HEK293 (cell line): ENCODE data around the gene GNAS.

Experiments used
- CTCF ChIA-PET: fragments of 350-600 bp; formaldehyde crosslinking; extraction: SDS; loops from one replicate; lab custom pipeline; 2021; ENCODE audit warnings: antibody characterized with exemption; lab: Yijun Ruan, JAX
- POLR2A ChIA-PET: fragments of 300-600 bp; formaldehyde crosslinking; extraction: SDS; loops from one replicate; lab custom pipeline; 2020; ENCODE audit warnings: antibody characterized with exemption, inconsistent platforms; lab: Yijun Ruan, JAX
- H3K27ac ChIP-seq: fragments of 200-500 bp; sonication (Bioruptor generic); 2 replicates; pipeline ENCODE4 v1.5.1; 2014; ENCODE audit warnings: low read depth, low read length, control low read depth, inconsistent platforms; ENCODE audit errors: extremely low read depth
- H3K36me3 ChIP-seq, 2 experiments: fragments of 200-500 bp in 1 of 2; sonication (Bioruptor generic) in 1 of 2; 1 replicate in 1 of 2; 2 replicates in 1 of 2; pipeline ENCODE4 v1.5.1; 2014 to 2017; ENCODE audit warnings: inconsistent platforms in 2 of 2, low read length in 2 of 2; ENCODE audit not compliant: control insufficient read depth in 2 of 2, insufficient read depth in 1 of 2
- H3K4me1 ChIP-seq: fragments of 200-500 bp; sonication (Bioruptor generic); 2 replicates; pipeline ENCODE4 v1.5.1; 2014; ENCODE audit warnings: mild to moderate bottlenecking, low read length, inconsistent platforms; ENCODE audit not compliant: control insufficient read depth, insufficient read depth
- H3K4me3 ChIP-seq: 2 replicates; pipeline ENCODE4 v1.5.1; 2011; ENCODE audit warnings: low read depth, mild to moderate bottlenecking, control low read depth, low read length, moderate library complexity
- H3K9me3 ChIP-seq: fragments of 200-500 bp; sonication (Bioruptor generic); 2 replicates; pipeline ENCODE4 v1.5.1; 2014; ENCODE audit warnings: low read depth, low read length, inconsistent platforms; ENCODE audit not compliant: control insufficient read depth, insufficient read depth
- GLI4 ChIP-seq: fragments of 450-650 bp; formaldehyde crosslinking; IDR thresholded peaks from 2 replicates; pipeline ENCODE4 v1.5.1; 2016; ENCODE audit warnings: missing biosample characterization, missing genetic modification characterization
- PRDM10 ChIP-seq: fragments of 450-650 bp; formaldehyde crosslinking; IDR thresholded peaks from 2 replicates; pipeline ENCODE4 v1.5.1; 2016; ENCODE audit warnings: missing biosample characterization, missing genetic modification characterization
- RBAK ChIP-seq: fragments of 450-650 bp; formaldehyde crosslinking; IDR thresholded peaks from 2 replicates; pipeline ENCODE4 v1.5.1; 2016; ENCODE audit warnings: missing biosample characterization, missing genetic modification characterization
- SCRT2 ChIP-seq: fragments of 450-650 bp; formaldehyde crosslinking; IDR thresholded peaks from 2 replicates; pipeline ENCODE4 v1.5.1; 2016; ENCODE audit warnings: missing biosample characterization, missing genetic modification characterization
- TCF7L2 ChIP-seq: IDR thresholded peaks from 2 replicates; pipeline ENCODE4 v1.6.1; 2011; ENCODE audit warnings: low read depth, mild to moderate bottlenecking, inconsistent platforms, low read length, moderate library complexity, borderline replicate concordance
- WT1 ChIP-seq: fragments of 450-650 bp; formaldehyde crosslinking; IDR thresholded peaks from 2 replicates; pipeline ENCODE4 v1.5.1; 2016; ENCODE audit warnings: missing biosample characterization, missing genetic modification characterization
- YY1 ChIP-seq: fragments of 450-650 bp; formaldehyde crosslinking; IDR thresholded peaks from 2 replicates; pipeline ENCODE4 v1.5.1; 2018; ENCODE audit warnings: missing biosample characterization, missing genetic modification characterization
- ZBTB10 ChIP-seq: fragments of 450-650 bp; formaldehyde crosslinking; IDR thresholded peaks from 2 replicates; pipeline ENCODE4 v1.5.1; 2016; ENCODE audit warnings: missing biosample characterization, missing genetic modification characterization
- ZBTB21 ChIP-seq: fragments of 450-650 bp; formaldehyde crosslinking; IDR thresholded peaks from 2 replicates; pipeline ENCODE4 v1.5.1; 2017; ENCODE audit warnings: missing biosample characterization, missing genetic modification characterization
- ZBTB44 ChIP-seq: fragments of 450-650 bp; IDR thresholded peaks from 2 replicates; pipeline ENCODE4 v1.5.1; 2018; ENCODE audit warnings: missing biosample characterization, mild to moderate bottlenecking, missing genetic modification characterization
- ZNF157 ChIP-seq: fragments of 450-650 bp; formaldehyde crosslinking; IDR thresholded peaks from 2 replicates; pipeline ENCODE4 v1.5.1; 2016; ENCODE audit warnings: missing biosample characterization, missing genetic modification characterization
- ZNF211 ChIP-seq: fragments of 450-650 bp; formaldehyde crosslinking; IDR thresholded peaks from 2 replicates; pipeline ENCODE4 v1.5.1; 2016; ENCODE audit warnings: low read depth, missing biosample characterization, missing genetic modification characterization
- ZNF404 ChIP-seq: fragments of 450-650 bp; formaldehyde crosslinking; IDR thresholded peaks from 2 replicates; pipeline ENCODE4 v1.5.1; 2017; ENCODE audit warnings: missing biosample characterization, missing genetic modification characterization
- ZNF48 ChIP-seq: fragments of 450-650 bp; formaldehyde crosslinking; IDR thresholded peaks from 2 replicates; pipeline ENCODE4 v1.5.1; 2016; ENCODE audit warnings: missing biosample characterization, missing genetic modification characterization
- ZNF561 ChIP-seq: fragments of 450-650 bp; IDR thresholded peaks from 2 replicates; pipeline ENCODE4 v1.5.1; 2018; ENCODE audit warnings: missing biosample characterization, missing genetic modification characterization, borderline replicate concordance
- ZNF600 ChIP-seq: fragments of 450-650 bp; formaldehyde crosslinking; IDR thresholded peaks from 2 replicates; pipeline ENCODE4 v1.5.1; 2016; ENCODE audit warnings: missing biosample characterization, missing genetic modification characterization
- ZNF645 ChIP-seq: fragments of 450-650 bp; formaldehyde crosslinking; IDR thresholded peaks from 2 replicates; pipeline ENCODE4; 2016; ENCODE audit warnings: missing biosample characterization, missing genetic modification characterization
- ZNF747 ChIP-seq: fragments of 450-650 bp; formaldehyde crosslinking; IDR thresholded peaks from 2 replicates; pipeline ENCODE4 v1.5.1; 2016; ENCODE audit warnings: missing biosample characterization, missing genetic modification characterization
- ZNF776 ChIP-seq: fragments of 450-650 bp; formaldehyde crosslinking; IDR thresholded peaks from 2 replicates; pipeline ENCODE4 v1.5.0; 2017; ENCODE audit warnings: missing biosample characterization, missing genetic modification characterization, borderline replicate concordance
- ZNF837 ChIP-seq: fragments of 450-650 bp; formaldehyde crosslinking; IDR thresholded peaks from 2 replicates; pipeline ENCODE4 v1.5.1; 2016; ENCODE audit warnings: missing biosample characterization, missing genetic modification characterization
- ZSCAN16 ChIP-seq: fragments of 450-650 bp; formaldehyde crosslinking; IDR thresholded peaks from 2 replicates; pipeline ENCODE4 v1.5.1; 2016; ENCODE audit warnings: missing biosample characterization, missing genetic modification characterization

GNAS gene

GRCh38 chr20:58876437-58876836, 23.9 kb downstream of the GNAS start:
- Histone ChIP-seq H3K9me3 (no peaks in the 10 kb centered on the region), H3K4me1 (no peaks in the 10 kb centered on the region), H3K27ac (no peak overlapping the region), H3K4me3 (no peak overlapping the region), H3K36me3 (no peaks in the 10 kb centered on the region)
- CTCF ChIA-PET, result interaction anchor here (0.7 to 1.6 kb wide), 3 partner anchors 30 to 579 kb away, joined by 3 to 4 read pairs (median 3); no protein-coding TSS in a partner anchor
- POLR2A ChIA-PET, result no interaction called here
- TF ChIP-seq RBAK (tag by site-specific recombination) (no peak), ZNF211 (no peak), ZNF157 (no peak)

GRCh38 chr20:58877050-58877975, 24.8 kb downstream of the GNAS start:
- H3K4me1 ChIP-seq, result no peaks in the 10 kb centered on the region
- TF ChIP-seq ZNF645 (tag by site-specific recombination) (no peak), ZNF747 (tag by site-specific recombination) (no peak), ZBTB10 (tag by site-specific recombination) (no peak), WT1 (tag by site-specific recombination) (no peak), YY1 (tag by site-specific recombination) (no peak), ZNF561 (tag by site-specific recombination) (no peak), ZNF776 (no peak), ZNF837 (tag by site-specific recombination) (no peak)
- no peaks in the 10 kb centered on the region for H3K9me3 ChIP-seq
- H3K36me3 ChIP-seq, result no peaks in the 10 kb centered on the region
- no peak overlapping the region for H3K27ac ChIP-seq
- ChIA-PET CTCF (interaction anchor here (0.7 to 1.6 kb wide), 3 partner anchors 31 to 578 kb away, joined by 3 to 4 read pairs (median 3); no protein-coding TSS in a partner anchor), POLR2A (interaction anchor here (0.6 kb wide), 1 partner anchor 414 kb away, joined by 5 read pairs; no protein-coding TSS in a partner anchor)
- no peak overlapping the region for H3K4me3 ChIP-seq

GRCh38 chr20:58877976-58878360, 25.5 kb downstream of the GNAS start:
- H3K9me3 ChIP-seq, result no peaks in the 10 kb centered on the region
- ChIA-PET POLR2A (no interaction called here), CTCF (no interaction called here)
- no peak overlapping the region for H3K27ac ChIP-seq
- TF ChIP-seq ZNF404 (tag by site-specific recombination) (no peak), PRDM10 (no peak), TCF7L2 (no peak), SCRT2 (tag by site-specific recombination) (peak; percentile 72), ZSCAN16 (tag by site-specific recombination) (peak; percentile 71), ZNF48 (tag by site-specific recombination) (no peak), ZNF600 (tag by site-specific recombination) (peak; percentile 88), ZBTB44 (tag by site-specific recombination) (0 out of 2 replicates have a peak, but pooled peaks have one; percentile 7), GLI4 (tag by site-specific recombination) (no peak), ZBTB21 (tag by site-specific recombination) (0 out of 2 replicates have a peak, but pooled peaks have one; percentile 14)
- H3K4me3 ChIP-seq, result no peak overlapping the region
- no peaks in the 10 kb centered on the region for H3K4me1 ChIP-seq
- H3K36me3 ChIP-seq, result no peaks in the 10 kb centered on the region
